GM18499 (cell line): ENCODE data around the gene ARRDC2.

Experiments
- ATAC-seq: cut with Tn5 transposase; IDR thresholded peaks from one replicate; pipeline ENCODE4 v1.9.1; 2021; ENCODE audit warnings: moderate number of reproducible peaks; ENCODE audit not compliant: insufficient read depth, unreplicated experiment

Gene ARRDC2

DNA sequence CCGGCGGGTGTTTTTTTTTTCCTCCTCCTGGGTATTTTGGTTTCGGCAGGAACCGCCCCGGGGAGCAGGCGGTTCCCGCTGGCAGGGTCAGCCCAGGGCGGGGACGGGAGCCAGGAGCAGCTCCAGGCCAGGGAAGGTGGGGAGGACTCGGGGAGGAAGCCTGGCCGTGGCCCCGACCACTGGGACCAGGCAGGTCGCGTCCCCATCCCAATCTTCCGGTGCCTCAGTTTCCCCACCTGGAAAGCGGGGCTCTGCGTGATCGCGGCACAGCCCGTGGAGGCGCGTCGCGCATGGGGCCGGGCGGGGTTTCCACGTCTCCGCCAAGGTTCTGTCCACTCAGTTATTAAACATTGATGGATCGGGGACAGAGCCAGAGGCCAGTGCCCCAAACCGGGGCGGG is 43.9 kb downstream of the ARRDC2 start:
- ATAC-seq: no peak

DNA sequence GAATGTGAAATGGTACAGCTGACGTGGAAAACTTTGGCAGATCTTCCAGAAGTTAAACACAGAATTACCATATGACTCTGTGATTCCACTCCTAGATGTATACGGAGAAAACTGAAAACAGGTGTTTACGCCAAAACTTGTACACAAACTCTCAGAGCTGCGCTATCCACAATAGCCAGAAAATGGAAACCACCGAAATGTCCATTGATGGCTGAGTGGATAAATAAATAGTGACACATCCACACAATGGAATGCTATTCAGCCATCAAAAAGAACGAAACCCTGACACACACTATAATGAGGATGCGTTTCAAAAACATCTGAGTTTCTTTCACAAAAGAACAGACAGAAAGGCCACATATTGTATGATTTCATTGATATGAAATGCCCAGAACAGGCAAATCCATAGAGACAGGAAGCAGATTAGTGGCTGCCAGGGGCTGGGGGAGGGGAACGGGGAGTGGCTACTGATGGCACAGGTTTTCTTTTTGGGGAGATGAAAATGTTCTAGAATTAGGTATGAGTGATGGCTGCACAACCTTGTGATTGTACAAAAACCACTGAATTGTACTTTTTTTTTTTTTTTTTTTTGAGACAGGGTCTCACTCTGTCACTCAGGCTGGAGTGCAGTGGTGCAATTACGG is 45.7 kb downstream of the ARRDC2 start:
- ATAC-seq: no peak

DNA sequence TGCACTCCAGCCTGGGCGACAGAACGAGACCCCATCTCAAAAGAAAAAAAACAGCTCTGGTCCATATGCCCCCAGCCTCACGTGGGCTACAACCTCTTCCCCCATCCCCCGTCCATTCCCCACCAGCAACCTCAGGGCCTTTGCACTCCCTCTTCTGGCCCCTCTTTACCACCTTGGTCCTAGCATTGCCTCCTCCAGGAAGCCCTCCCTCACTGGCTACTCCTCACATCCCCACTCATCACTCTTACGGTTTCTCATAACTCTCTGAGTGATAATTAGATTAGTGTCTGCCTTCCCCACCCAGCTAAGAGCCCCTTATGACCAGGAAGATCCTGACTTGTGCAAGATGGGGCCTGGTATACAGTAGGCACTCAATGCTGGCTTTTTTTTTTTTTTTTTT is 48.0 kb downstream of the ARRDC2 start:
- no peak for ATAC-seq

DNA sequence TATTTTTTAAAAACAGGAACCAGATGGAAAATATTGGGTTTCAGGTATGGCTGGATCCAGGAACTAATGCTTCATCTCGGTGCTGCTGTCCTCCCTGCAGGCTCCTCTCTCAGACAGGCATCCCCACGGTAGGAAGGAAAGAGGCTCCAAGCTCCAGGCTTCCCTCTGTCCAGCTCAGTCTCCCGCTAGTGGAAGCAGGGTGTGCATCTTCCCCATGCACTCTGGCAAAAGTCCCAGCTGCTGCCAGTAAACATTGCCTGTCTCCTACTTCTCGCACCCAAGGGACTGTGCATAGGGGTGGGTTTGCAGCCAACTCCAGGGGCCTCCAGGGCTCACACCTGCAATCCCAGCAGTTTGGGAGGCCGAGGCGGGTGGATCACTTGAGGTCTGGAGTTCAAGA is 49.6 kb downstream of the ARRDC2 start:
- no peak for ATAC-seq

DNA sequence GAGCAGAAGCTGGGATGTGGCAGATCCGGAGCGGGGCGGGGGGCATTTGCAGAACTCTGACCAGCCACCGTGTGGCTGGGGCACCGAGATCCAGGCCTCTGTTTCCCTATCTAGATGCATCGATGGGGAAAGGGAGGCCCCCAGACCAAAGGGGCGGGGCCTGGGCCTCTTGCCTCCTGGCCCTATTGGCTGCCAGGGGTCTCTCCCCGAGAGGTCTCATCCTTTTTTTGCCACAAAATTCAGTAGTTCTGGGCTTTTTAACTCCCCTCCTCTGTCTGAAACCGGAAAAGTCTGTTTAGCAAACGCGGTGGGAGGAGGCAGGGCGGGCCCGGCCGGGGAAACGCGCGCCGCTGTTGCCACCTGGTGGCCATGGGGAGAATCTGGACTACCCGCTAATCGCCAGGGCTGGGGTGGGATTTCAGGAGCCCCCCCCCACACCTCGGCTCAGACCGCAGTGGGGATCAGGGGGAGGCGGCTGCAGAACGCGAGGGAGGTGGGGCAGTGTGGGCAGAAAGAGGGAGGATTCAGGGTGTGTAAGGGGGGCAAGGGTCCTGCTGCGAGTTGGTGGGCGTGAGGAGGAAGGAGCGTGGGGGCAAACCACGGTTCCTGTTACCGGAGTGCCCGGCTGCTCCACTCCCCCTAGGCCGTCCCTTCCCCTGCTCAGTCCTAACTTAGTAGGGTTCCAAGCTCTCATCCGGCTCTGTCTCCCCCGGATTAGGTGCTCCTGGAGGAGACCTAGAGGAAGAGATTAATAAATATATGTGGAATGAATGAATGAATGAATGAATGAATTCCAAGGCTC is 50.4 kb downstream of the ARRDC2 start:
- no peak for ATAC-seq

DNA sequence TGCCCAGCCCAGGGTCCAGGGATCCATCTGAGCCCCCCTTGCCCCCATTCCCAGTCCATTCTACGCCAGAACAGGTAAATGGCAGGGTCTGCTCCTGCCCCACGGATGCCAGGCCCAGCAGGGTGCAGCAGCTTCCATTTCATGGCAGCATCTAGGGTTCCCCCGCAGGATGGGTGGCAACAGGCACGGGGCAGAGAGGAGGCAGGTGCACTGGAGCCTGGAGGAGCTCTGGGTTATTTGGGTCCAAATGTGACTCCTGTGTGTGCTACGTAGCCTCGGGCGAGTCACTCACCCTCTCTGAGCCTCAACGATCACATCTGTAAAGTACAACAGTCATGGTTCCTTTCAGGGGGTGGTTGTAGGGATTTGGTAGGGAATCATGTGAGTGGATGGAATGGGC is 51.3 kb downstream of the ARRDC2 start:
- no peak for ATAC-seq

DNA sequence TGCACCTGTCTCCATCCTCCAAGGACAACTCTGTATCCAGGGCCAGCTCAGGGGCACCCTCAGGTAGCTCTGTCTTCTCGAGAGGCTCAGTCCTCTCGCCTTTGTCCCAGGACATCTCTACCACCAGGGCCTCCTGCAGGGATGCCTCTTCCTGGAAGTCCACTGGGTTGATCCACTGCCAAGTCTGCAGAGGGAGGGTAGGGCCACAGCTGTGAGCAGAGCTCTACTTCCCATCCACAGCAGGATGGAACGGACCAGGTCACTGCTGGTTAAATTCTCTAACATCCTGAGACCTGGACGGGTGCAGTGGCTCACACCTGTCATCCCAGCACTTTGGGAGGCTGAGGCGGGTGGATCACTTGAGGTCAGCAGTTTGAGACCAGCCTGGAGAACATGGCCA is 51.9 kb downstream of the ARRDC2 start:
- no peak for ATAC-seq

DNA sequence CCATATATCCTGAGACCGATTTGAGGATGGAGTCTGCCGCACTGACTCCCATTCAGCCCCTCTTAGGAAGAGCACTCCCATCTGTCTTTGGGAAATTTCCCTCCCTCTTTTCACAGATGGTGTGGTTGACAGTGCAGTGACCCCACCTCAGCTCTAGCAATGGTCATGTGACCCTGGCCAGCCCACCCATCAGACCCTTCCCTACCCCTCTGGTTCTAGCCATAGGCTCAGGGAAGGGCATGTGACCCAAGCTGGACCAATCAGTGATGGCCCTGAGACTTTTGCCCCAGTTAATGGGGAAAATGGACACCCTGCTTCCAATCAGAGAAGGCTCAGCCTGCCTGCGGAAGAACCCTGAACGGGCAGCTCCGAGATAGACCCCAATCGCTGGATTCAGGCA is 52.5 kb downstream of the ARRDC2 start:
- no peak for ATAC-seq

DNA sequence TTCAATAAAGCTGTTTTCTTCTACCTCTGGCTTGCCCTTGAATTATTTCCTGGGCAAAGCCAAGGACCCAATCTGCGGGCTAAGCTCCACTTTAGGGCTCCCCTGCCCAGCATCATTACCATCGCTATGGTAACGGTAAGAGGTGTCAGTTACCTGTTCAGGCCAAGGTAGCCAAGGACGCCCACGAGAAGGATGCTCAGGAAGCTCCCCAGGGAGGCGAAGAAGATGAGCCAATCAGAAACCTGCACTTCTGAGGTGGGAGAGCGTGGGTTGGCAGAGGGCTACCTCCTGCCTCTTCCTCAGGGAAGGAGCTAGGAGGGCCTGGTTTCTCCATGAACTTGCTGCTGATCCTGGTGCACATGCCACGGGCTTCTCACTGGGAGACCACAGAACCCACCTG is 54.1 kb downstream of the ARRDC2 start:
- no peak for ATAC-seq

DNA sequence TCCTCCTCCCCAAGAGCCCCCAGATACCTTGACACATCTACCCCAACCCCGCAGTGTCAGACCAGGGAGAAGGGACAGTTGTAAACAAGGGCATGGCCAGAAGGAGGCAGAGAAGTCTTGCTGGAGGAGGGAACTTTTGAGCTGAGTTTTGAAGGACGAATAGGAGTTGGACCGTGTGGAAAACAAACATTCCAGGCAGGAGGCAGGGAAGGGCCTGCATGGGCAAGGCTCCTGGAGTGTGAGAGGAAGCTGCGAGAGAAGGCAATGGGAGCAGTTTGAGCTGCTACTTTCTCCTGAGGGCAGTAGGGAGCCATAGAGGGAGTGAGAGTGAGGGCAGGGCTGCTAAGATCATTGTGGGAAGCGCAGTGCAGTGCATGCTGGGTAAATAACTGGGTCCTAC is 55.5 kb downstream of the ARRDC2 start:
- no peak for ATAC-seq
